HL-60 (cell line): ENCODE measurements around the gene CHMP1A.

Source experiments
- DNase-seq, 2 experiments: peaks; one replicate each; pipeline ENCODE4 v3.0.0-alpha.2; 2010 to 2020; ENCODE audit warnings: low read depth in 1 of 2, low spot score in 1 of 2
- H3K27ac ChIP-seq: fragments of 250-450 bp; sonication (Bioruptor Pico); replicated peaks from 2 replicates; pipeline ENCODE4 v1.5.1; 2020; ENCODE audit warnings: mild to moderate bottlenecking, moderate library complexity
- H3K27me3 ChIP-seq: fragments of 250-450 bp; sonication (Bioruptor Pico); 2 replicates; pipeline ENCODE4 v1.5.1; 2021; ENCODE audit warnings: mild to moderate bottlenecking, moderate library complexity; ENCODE audit not compliant: insufficient read depth, poor library complexity, severe bottlenecking
- H3K4me3 ChIP-seq: replicated peaks from 2 replicates; pipeline ENCODE4 v1.5.1; 2011; ENCODE audit warnings: mild to moderate bottlenecking, control low read depth, low read length; ENCODE audit not compliant: insufficient read depth
- GABPA ChIP-seq: IDR thresholded peaks from 2 replicates; pipeline ENCODE4 v1.6.1; 2012; ENCODE audit warnings: low read depth
- POLR2AphosphoS5 ChIP-seq: IDR thresholded peaks from 2 replicates; pipeline ENCODE4 v1.6.1; 2012; ENCODE audit warnings: low read depth
- SPI1 ChIP-seq: IDR thresholded peaks from 2 replicates; pipeline ENCODE4 v1.6.1; 2012; ENCODE audit warnings: low read depth, mild to moderate bottlenecking, borderline replicate concordance
- TF ChIP-seq, protein P1 (sequence below): IDR thresholded peaks from 2 replicates; pipeline ENCODE4 v1.6.1; 2012; ENCODE audit warnings: low read depth; ENCODE audit not compliant: insufficient replicate concordance
- TF ChIP-seq, protein P2 (sequence below): IDR thresholded peaks from one replicate; pipeline ENCODE4 v1.5.1; 2011; ENCODE audit warnings: low read length, control low read depth, inconsistent platforms; ENCODE audit not compliant: insufficient read depth

The CHMP1A gene

GRCh38 chr16:89624777-89625761, 32.4 kb downstream of the CHMP1A start:
- no peak overlapping the region for H3K27ac ChIP-seq
- no peak overlapping the region for H3K4me3 ChIP-seq
- DNase-seq = no peak
- no peak for TF ChIP-seq POLR2AphosphoS5
- TF ChIP-seq GABPA = no peak
- TF ChIP-seq, protein P1, sequence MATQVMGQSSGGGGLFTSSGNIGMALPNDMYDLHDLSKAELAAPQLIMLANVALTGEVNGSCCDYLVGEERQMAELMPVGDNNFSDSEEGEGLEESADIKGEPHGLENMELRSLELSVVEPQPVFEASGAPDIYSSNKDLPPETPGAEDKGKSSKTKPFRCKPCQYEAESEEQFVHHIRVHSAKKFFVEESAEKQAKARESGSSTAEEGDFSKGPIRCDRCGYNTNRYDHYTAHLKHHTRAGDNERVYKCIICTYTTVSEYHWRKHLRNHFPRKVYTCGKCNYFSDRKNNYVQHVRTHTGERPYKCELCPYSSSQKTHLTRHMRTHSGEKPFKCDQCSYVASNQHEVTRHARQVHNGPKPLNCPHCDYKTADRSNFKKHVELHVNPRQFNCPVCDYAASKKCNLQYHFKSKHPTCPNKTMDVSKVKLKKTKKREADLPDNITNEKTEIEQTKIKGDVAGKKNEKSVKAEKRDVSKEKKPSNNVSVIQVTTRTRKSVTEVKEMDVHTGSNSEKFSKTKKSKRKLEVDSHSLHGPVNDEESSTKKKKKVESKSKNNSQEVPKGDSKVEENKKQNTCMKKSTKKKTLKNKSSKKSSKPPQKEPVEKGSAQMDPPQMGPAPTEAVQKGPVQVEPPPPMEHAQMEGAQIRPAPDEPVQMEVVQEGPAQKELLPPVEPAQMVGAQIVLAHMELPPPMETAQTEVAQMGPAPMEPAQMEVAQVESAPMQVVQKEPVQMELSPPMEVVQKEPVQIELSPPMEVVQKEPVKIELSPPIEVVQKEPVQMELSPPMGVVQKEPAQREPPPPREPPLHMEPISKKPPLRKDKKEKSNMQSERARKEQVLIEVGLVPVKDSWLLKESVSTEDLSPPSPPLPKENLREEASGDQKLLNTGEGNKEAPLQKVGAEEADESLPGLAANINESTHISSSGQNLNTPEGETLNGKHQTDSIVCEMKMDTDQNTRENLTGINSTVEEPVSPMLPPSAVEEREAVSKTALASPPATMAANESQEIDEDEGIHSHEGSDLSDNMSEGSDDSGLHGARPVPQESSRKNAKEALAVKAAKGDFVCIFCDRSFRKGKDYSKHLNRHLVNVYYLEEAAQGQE = no peak
- no peak for TF ChIP-seq SPI1
- TF ChIP-seq, protein P2, sequence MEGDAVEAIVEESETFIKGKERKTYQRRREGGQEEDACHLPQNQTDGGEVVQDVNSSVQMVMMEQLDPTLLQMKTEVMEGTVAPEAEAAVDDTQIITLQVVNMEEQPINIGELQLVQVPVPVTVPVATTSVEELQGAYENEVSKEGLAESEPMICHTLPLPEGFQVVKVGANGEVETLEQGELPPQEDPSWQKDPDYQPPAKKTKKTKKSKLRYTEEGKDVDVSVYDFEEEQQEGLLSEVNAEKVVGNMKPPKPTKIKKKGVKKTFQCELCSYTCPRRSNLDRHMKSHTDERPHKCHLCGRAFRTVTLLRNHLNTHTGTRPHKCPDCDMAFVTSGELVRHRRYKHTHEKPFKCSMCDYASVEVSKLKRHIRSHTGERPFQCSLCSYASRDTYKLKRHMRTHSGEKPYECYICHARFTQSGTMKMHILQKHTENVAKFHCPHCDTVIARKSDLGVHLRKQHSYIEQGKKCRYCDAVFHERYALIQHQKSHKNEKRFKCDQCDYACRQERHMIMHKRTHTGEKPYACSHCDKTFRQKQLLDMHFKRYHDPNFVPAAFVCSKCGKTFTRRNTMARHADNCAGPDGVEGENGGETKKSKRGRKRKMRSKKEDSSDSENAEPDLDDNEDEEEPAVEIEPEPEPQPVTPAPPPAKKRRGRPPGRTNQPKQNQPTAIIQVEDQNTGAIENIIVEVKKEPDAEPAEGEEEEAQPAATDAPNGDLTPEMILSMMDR = no peak
- no peaks in the 10 kb centered on the region for H3K27me3 ChIP-seq

DNA sequence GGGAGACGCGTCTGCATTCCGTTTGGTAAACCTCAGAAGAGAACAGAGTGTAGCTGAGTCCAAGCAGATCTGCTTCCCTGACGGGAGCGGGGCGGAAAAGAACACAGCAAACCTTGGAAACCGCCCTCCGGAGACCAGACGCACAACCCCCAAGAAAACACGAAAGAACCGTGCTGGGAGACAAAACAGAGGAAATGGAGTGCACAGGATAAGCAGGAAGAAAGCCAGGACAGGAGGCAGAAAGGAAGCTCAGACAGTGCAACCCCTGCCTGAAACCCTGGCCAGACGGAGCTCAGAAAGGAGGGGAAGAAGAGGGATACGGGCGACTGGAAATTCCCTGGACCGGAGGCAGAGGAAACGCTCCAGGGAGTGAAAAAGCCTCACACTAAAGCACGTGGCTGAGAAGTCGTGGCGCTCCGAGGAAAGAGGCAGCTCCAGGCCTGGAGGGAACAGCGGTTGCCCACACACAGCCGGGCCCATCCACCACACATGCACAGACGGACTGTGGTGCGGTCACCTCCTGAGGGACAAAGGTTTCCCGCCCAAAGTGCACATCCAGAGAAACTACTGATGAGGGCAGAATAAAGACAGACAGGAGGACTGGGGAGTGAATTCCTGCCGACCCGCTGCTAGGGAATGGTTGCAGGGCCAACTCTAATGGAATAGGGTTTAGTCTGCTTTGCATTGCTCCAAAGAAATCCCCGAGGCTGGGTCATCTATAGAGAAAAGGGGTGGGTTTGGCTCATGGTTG, 33.8 kb downstream of the CHMP1A start:
- H3K27ac ChIP-seq = no peak overlapping the region
- no peak overlapping the region for H3K4me3 ChIP-seq
- no peak for TF ChIP-seq GABPA
- DNase-seq = no peak
- no peaks in the 10 kb centered on the region for H3K27me3 ChIP-seq

GRCh38 chr16:89621698-89622409, 35.7 kb downstream of the CHMP1A start:
- Histone ChIP-seq H3K4me3 (no peak overlapping the region), H3K27me3 (no peaks in the 10 kb centered on the region), H3K27ac (no peak overlapping the region)
- TF ChIP-seq, protein P1 = no peak
- TF ChIP-seq GABPA = no peak
- no peak for TF ChIP-seq POLR2AphosphoS5
- TF ChIP-seq, protein P2 = no peak
- no peak for TF ChIP-seq SPI1
- no peak for DNase-seq
